Measurements from ENCODE around the gene TMEM35A. TPM values are rescaled to one million over a fixed set of nuclear protein-coding genes. Genes with fewer than 3 reads are reported as not detected.

The TMEM35A gene
- total RNA-seq, 1 donor from 2014 or later: 0.89 TPM

GRCh38 chrX:101117701-101118100 is 39.0 kb downstream of the TMEM35A start:
- H2AFZ ChIP-seq (ENCODE audit: low read depth, low read length): no peak overlapping the region
- no peak overlapping the region for H3K4me3 Mint-ChIP-seq (ENCODE audit: unreplicated experiment)
- peak; percentile 26 for FAIRE-seq

GRCh38 chrX:101136235-101136634 is 57.6 kb downstream of the TMEM35A start:
- no peaks in the 10 kb centered on the region for H3K9me3 ChIP-seq (ENCODE audit: insufficient read depth, low read depth, low read length)
- peak; percentile 86 for FAIRE-seq
- H3K36me3 ChIP-seq (ENCODE audit: insufficient read depth, low read length): peaks cover 5% of the 10 kb centered on the region
- H3K27ac Mint-ChIP-seq (ENCODE audit: unreplicated experiment): no peak overlapping the region
- no peaks in the 10 kb centered on the region for H4K20me1 ChIP-seq (ENCODE audit: insufficient read depth, low read length)
- H3K27me3 Mint-ChIP-seq (ENCODE audit: low read depth, unreplicated experiment): no peaks in the 10 kb centered on the region
- DNase-seq (ENCODE audit: low read depth): peak; percentile 5
- no peaks in the 10 kb centered on the region for H3K79me2 ChIP-seq (ENCODE audit: insufficient read depth, low read length)
- TF ChIP-seq EZH2 (IDR thresholded peaks at IDR 0.05; ENCODE audit: insufficient read depth, low read length) (no peak), CTCF (IDR thresholded peaks at IDR 0.05; ENCODE audit: insufficient read depth, low read depth, low read length) (no peak)
- H3K27me3 ChIP-seq (ENCODE audit: insufficient read depth, low read length): no peaks in the 10 kb centered on the region
- peaks cover 2% of the 10 kb centered on the region for H3K36me3 Mint-ChIP-seq (ENCODE audit: low read depth, unreplicated experiment)
- H2AFZ ChIP-seq (ENCODE audit: low read depth, low read length): no peak overlapping the region
- no peaks in the 10 kb centered on the region for H3K4me1 ChIP-seq (ENCODE audit: insufficient read depth, low read length)
- H3K4me3 ChIP-seq (ENCODE audit: insufficient read depth, low read depth, low read length): no peak overlapping the region
- no peak overlapping the region for H3K27ac ChIP-seq (ENCODE audit: low read depth, low read length)
- peaks cover 3% of the 10 kb centered on the region for H3K4me1 Mint-ChIP-seq (ENCODE audit: low read depth, unreplicated experiment)
- H3K4me3 Mint-ChIP-seq (ENCODE audit: unreplicated experiment): no peak overlapping the region
- H3K9ac ChIP-seq (ENCODE audit: low read length): no peak overlapping the region
- H3K4me2 ChIP-seq (ENCODE audit: low read length): no peak overlapping the region
- H3K9me3 Mint-ChIP-seq (ENCODE audit: unreplicated experiment): no peaks in the 10 kb centered on the region

More at GRCh38 chrX:101117701-101118100, 39.0 kb downstream of the TMEM35A start:
- H3K27me3 Mint-ChIP-seq (ENCODE audit: low read depth, unreplicated experiment): no peaks in the 10 kb centered on the region
- no peak for TF ChIP-seq EZH2 (IDR thresholded peaks at IDR 0.05; ENCODE audit: insufficient read depth, low read length)
- TF ChIP-seq CTCF (IDR thresholded peaks at IDR 0.05; ENCODE audit: insufficient read depth, low read depth, low read length): no peak
- H3K4me1 Mint-ChIP-seq (ENCODE audit: low read depth, unreplicated experiment): no peaks in the 10 kb centered on the region
- H3K4me3 ChIP-seq (ENCODE audit: insufficient read depth, low read depth, low read length): no peak overlapping the region
- no peak for DNase-seq (ENCODE audit: low read depth)
- no peaks in the 10 kb centered on the region for H4K20me1 ChIP-seq (ENCODE audit: insufficient read depth, low read length)
- no peaks in the 10 kb centered on the region for H3K9me3 Mint-ChIP-seq (ENCODE audit: unreplicated experiment)
- H3K79me2 ChIP-seq (ENCODE audit: insufficient read depth, low read length): no peaks in the 10 kb centered on the region
- no peak overlapping the region for H3K9ac ChIP-seq (ENCODE audit: low read length)
- H3K36me3 Mint-ChIP-seq (ENCODE audit: low read depth, unreplicated experiment): no peaks in the 10 kb centered on the region
- H3K4me2 ChIP-seq (ENCODE audit: low read length): no peak overlapping the region
- H3K9me3 ChIP-seq (ENCODE audit: insufficient read depth, low read depth, low read length): no peaks in the 10 kb centered on the region
- no peak overlapping the region for H3K27ac ChIP-seq (ENCODE audit: low read depth, low read length)
- no peaks in the 10 kb centered on the region for H3K4me1 ChIP-seq (ENCODE audit: insufficient read depth, low read length)
- no peak overlapping the region for H3K27ac Mint-ChIP-seq (ENCODE audit: unreplicated experiment)
- no peaks in the 10 kb centered on the region for H3K36me3 ChIP-seq (ENCODE audit: insufficient read depth, low read length)
- no peaks in the 10 kb centered on the region for H3K27me3 ChIP-seq (ENCODE audit: insufficient read depth, low read length)

Other genes with a start within 250 kb of the TMEM35A start
- not detected in 2 replicates for gene NOX1, start 204.5 kb upstream of the TMEM35A start, total RNA-seq
- not detected in 2 replicates for gene XKRX, start 150.0 kb upstream of the TMEM35A start, total RNA-seq
- not detected in 2 replicates for gene ARL13A, start 109.2 kb upstream of the TMEM35A start, total RNA-seq
- 7.2 and 8.3 TPM in 2 replicates for gene TRMT2B, start 26.8 kb upstream of the TMEM35A start, total RNA-seq
- gene CENPI, start 19.3 kb downstream of the TMEM35A start, total RNA-seq: 3.1 and 5.0 TPM in 2 replicates
- gene DRP2, start 140.9 kb downstream of the TMEM35A start, total RNA-seq: 4.2 and 5.4 TPM in 2 replicates
- gene TAF7L, start 212.5 kb downstream of the TMEM35A start, total RNA-seq: 0.27 and 0.29 TPM in 2 replicates

All from astrocyte (in vitro differentiated cells and primary cell).